Kidney epithelial cell (primary cell): Measurements from ENCODE around the gene PXN. TPM values are rescaled to one million over a fixed set of nuclear protein-coding genes. Genes with fewer than 3 reads are reported as not detected.

Experiments used
- DNase-seq: peaks from one replicate; pipeline ENCODE4 v3.0.0-alpha.2; 2010; ENCODE audit warnings: low read depth
- H3K27me3 ChIP-seq: 2 replicates; pipeline ENCODE4 v1.6.0; 2011; ENCODE audit warnings: low read length; ENCODE audit not compliant: control insufficient read depth, insufficient read depth
- H3K36me3 ChIP-seq: 2 replicates; pipeline ENCODE4 v1.5.1; 2011; ENCODE audit warnings: low read length; ENCODE audit not compliant: control insufficient read depth, insufficient read depth
- H3K4me3 ChIP-seq: 2 replicates; pipeline ENCODE4 v1.5.1; 2011; ENCODE audit warnings: low read depth, mild to moderate bottlenecking, control low read depth, low read length
- CTCF ChIP-seq: IDR thresholded peaks from 2 replicates; pipeline ENCODE4 v1.5.1; 2011; ENCODE audit warnings: mild to moderate bottlenecking, moderate library complexity, low read length, control low read depth, inconsistent platforms; ENCODE audit not compliant: insufficient read depth, poor library complexity, severe bottlenecking
- total RNA-seq: library from RNA; depleted of rRNA; stranded (reverse); fragments of >200 nt; gene quantifications from 2 replicates; pipeline ENCODE4 v1.2.3, GENCODE V29; 2015

Gene PXN
- total RNA-seq, 1 donor from 2014 or later = 88.1 TPM

- no peak overlapping the region for H3K4me3 ChIP-seq
- no peak for TF ChIP-seq CTCF
- H3K27me3 ChIP-seq = no peaks in the 10 kb centered on the region
- no peak for DNase-seq
- peaks cover 4% of the 10 kb centered on the region for H3K36me3 ChIP-seq
These were observed 44.0 kb downstream of the PXN start for GRCh38 chr12:120221576-120221900.

- H3K27me3 ChIP-seq = no peaks in the 10 kb centered on the region
- H3K4me3 ChIP-seq = no peak overlapping the region
- TF ChIP-seq CTCF = no peak
- H3K36me3 ChIP-seq = peaks cover 4% of the 10 kb centered on the region
- DNase-seq = no peak
These were observed 44.5 kb downstream of the PXN start for GRCh38 chr12:120220838-120221575.

- peaks cover 5% of the 10 kb centered on the region for H3K36me3 ChIP-seq
- no peak for DNase-seq
- no peak overlapping the region for H3K4me3 ChIP-seq
- TF ChIP-seq CTCF = no peak
- no peaks in the 10 kb centered on the region for H3K27me3 ChIP-seq
These were observed 46.6 kb downstream of the PXN start for GRCh38 chr12:120218680-120219606.

GRCh38 chr12:120216742-120217605 is 48.6 kb downstream of the PXN start:
- DNase-seq = no peak
- H3K4me3 ChIP-seq = no peak overlapping the region
- no peaks in the 10 kb centered on the region for H3K27me3 ChIP-seq
- no peak for TF ChIP-seq CTCF
- H3K36me3 ChIP-seq = peaks cover 5% of the 10 kb centered on the region

GRCh38 chr12:120215766-120216735 is 49.5 kb downstream of the PXN start:
- H3K36me3 ChIP-seq = peaks cover 4% of the 10 kb centered on the region
- no peaks in the 10 kb centered on the region for H3K27me3 ChIP-seq
- DNase-seq = no peak
- H3K4me3 ChIP-seq = no peak overlapping the region
- TF ChIP-seq CTCF = no peak
